Neural crest cell (in vitro differentiated cells): ENCODE measurements around the gene DPT. TPM values are rescaled to one million over a fixed set of nuclear protein-coding genes. Genes with fewer than 3 reads are reported as not detected.

Source experiments
- DNase-seq: peaks from one replicate; pipeline ENCODE4 v3.0.0; 2021; ENCODE audit warnings: low read depth, mixed read lengths, low spot score
- H3K27ac Mint-ChIP-seq: one replicate; pipeline ENCODE4 v1.8.0; 2021; ENCODE audit warnings: mild to moderate bottlenecking, mixed read lengths; ENCODE audit not compliant: unreplicated experiment
- H3K27me3 Mint-ChIP-seq: 2 replicates; pipeline ENCODE4 v1.8.0; 2021; ENCODE audit warnings: low read depth, mild to moderate bottlenecking, mixed read lengths
- H3K36me3 Mint-ChIP-seq: 2 replicates; pipeline ENCODE4 v1.8.0; 2021; ENCODE audit warnings: low read depth, mild to moderate bottlenecking, mixed read lengths
- H3K4me1 Mint-ChIP-seq: 2 replicates; pipeline ENCODE4 v1.8.0; 2021; ENCODE audit warnings: mixed read lengths
- H3K4me3 Mint-ChIP-seq: one replicate; pipeline ENCODE4 v1.8.0; 2021; ENCODE audit warnings: mild to moderate bottlenecking, mixed read lengths
- H3K9me3 Mint-ChIP-seq: 2 replicates; pipeline ENCODE4 v1.8.0; 2021; ENCODE audit warnings: mixed read lengths
- total RNA-seq: library from RNA; stranded (reverse); gene quantifications from 2 replicates; pipeline ENCODE4 v1.2.1, GENCODE V29; 2021
- TF ChIP-seq, protein P1 (sequence below): fragments of 200-600 bp; sonication (generic); conservative IDR thresholded peaks from 2 replicates; pipeline ENCODE4 v1.5.0; 2021; ENCODE audit warnings: antibody characterized with exemption, mild to moderate bottlenecking

Gene DPT
- total RNA-seq, 1 donor from 2014 or later, result not detected

DNA sequence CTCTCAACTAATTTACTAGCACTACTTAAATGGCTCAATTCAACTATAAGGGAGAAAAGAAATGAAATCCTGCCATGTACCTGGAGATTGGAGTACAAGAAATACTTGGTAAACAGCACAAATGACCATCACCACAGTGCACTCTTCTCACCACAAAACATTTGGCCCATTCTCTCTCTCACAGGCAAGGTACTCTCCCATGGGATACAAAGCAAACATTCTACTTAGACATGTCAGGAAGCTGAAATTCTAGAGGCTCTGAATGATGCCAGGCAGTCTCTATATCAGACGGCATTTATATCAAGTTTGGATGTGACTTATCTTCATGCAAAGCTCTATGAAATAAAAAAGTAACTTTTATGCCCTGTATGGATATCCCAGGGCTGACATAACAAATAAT lies 72.5 kb downstream of the DPT start:
- H3K4me3 Mint-ChIP-seq, result no peak overlapping the region
- no peak for DNase-seq
- H3K9me3 Mint-ChIP-seq, result no peaks in the 10 kb centered on the region
- H3K27me3 Mint-ChIP-seq, result no peaks in the 10 kb centered on the region
- H3K27ac Mint-ChIP-seq, result no peak overlapping the region
- no peaks in the 10 kb centered on the region for H3K36me3 Mint-ChIP-seq
- TF ChIP-seq, protein P1, sequence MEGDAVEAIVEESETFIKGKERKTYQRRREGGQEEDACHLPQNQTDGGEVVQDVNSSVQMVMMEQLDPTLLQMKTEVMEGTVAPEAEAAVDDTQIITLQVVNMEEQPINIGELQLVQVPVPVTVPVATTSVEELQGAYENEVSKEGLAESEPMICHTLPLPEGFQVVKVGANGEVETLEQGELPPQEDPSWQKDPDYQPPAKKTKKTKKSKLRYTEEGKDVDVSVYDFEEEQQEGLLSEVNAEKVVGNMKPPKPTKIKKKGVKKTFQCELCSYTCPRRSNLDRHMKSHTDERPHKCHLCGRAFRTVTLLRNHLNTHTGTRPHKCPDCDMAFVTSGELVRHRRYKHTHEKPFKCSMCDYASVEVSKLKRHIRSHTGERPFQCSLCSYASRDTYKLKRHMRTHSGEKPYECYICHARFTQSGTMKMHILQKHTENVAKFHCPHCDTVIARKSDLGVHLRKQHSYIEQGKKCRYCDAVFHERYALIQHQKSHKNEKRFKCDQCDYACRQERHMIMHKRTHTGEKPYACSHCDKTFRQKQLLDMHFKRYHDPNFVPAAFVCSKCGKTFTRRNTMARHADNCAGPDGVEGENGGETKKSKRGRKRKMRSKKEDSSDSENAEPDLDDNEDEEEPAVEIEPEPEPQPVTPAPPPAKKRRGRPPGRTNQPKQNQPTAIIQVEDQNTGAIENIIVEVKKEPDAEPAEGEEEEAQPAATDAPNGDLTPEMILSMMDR, result no peak
- H3K4me1 Mint-ChIP-seq, result peaks cover 8% of the 10 kb centered on the region

GRCh38 chr1:168654198-168654915 lies 74.6 kb downstream of the DPT start:
- Mint-ChIP-seq H3K36me3 (no peaks in the 10 kb centered on the region), H3K4me1 (peaks cover 8% of the 10 kb centered on the region), H3K9me3 (no peaks in the 10 kb centered on the region), H3K27me3 (no peaks in the 10 kb centered on the region), H3K27ac (no peak overlapping the region), H3K4me3 (no peak overlapping the region)
- no peak for DNase-seq
- TF ChIP-seq, protein P1, result no peak

DNA sequence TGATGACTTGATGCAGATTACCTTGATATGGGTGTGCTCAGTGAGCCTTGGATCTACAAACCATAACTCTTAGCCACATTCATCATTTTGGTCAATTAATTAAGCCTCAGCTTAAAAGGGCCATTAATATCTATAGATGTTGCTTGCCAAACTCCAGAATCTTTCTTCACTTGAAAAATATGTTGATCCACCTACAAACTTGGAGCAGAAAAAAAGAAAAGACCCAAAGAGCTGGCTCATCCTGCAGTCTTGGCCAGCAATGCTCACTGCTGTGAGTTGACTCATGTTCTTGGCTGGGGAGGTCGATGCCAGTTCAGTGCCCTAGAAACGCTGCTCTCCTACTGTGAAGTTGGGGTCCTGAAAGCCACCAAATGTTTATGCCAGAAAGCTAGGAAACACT lies 75.4 kb downstream of the DPT start:
- H3K4me1 Mint-ChIP-seq, result peaks cover 8% of the 10 kb centered on the region

DNA sequence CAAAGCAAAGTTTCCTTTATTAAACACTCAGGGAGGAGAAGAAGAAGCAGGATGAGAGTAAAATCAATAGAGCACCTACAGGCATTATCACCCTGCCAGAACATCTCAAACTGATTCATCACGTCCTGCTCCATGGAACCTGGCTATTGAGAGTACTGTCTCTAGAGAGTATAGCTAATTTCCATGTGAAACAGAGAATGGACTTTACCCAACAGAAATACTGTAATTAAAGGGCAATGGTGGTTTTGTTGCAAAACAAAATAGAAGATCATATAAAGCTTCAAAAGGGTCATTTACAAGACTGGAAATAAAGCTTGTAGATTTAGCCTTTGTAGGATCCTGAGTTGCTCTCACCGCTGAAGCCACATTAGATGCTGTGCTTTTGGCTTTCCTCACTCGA lies 83.3 kb downstream of the DPT start:
- TF ChIP-seq, protein P1, result no peak
- Mint-ChIP-seq H3K27ac (no peak overlapping the region), H3K9me3 (peaks cover 4% of the 10 kb centered on the region), H3K4me3 (no peak overlapping the region), H3K36me3 (no peaks in the 10 kb centered on the region), H3K4me1 (no peaks in the 10 kb centered on the region), H3K27me3 (no peaks in the 10 kb centered on the region)
- DNase-seq, result no peak

More for the DNA sequence above, 75.4 kb downstream of the DPT start:
- Mint-ChIP-seq H3K4me3 (no peak overlapping the region), H3K36me3 (no peaks in the 10 kb centered on the region), H3K27me3 (no peaks in the 10 kb centered on the region), H3K9me3 (no peaks in the 10 kb centered on the region), H3K27ac (no peak overlapping the region)
- TF ChIP-seq, protein P1, result no peak
- DNase-seq, result no peak

Other genes starting within 250 kb of the DPT start
- gene XCL2, start 185.2 kb downstream of the DPT start, total RNA-seq, result not detected in 2 replicates
- gene XCL1, start 152.6 kb downstream of the DPT start, total RNA-seq, result 0.43 TPM in 1 of 2 replicates, not detected in the other